Fibroblast of lung (primary cell): ENCODE results near the gene TUBB. TPM values are rescaled to one million over a fixed set of nuclear protein-coding genes. Genes with fewer than 3 reads are reported as not detected.
"Not testable (repeated sequence)": the region's sequence is repeated elsewhere in the genome, so short reads cannot be mapped to it uniquely, and the experiment has no call there.

Experiments
- DNase-seq, 2 donors: peaks; one replicate each; pipeline versions ENCODE4 v3.0.0 to v3.0.0-alpha.2; 2010; ENCODE audit warnings: low read depth in 2 of 2
- H2AFZ ChIP-seq: 2 replicates; pipeline ENCODE4 v1.5.1; 2012; ENCODE audit warnings: low read length, control low read depth, inconsistent platforms
- H3K27ac ChIP-seq: 2 replicates; pipeline ENCODE4 v1.5.1; 2011; ENCODE audit warnings: low read length, control low read depth; ENCODE audit not compliant: insufficient read depth
- H3K27me3 ChIP-seq: 2 replicates; pipeline ENCODE4 v1.5.1; 2011; ENCODE audit warnings: mild to moderate bottlenecking, low read length; ENCODE audit not compliant: control insufficient read depth, insufficient read depth
- H3K36me3 ChIP-seq: 2 replicates; pipeline ENCODE4 v1.5.1; 2011; ENCODE audit warnings: low read length; ENCODE audit not compliant: control insufficient read depth, insufficient read depth
- H3K4me1 ChIP-seq: 2 replicates; pipeline ENCODE4 v1.5.1; 2011; ENCODE audit warnings: low read length; ENCODE audit not compliant: control insufficient read depth, insufficient read depth; ENCODE audit errors: extremely low read depth
- H3K4me2 ChIP-seq: 2 replicates; pipeline ENCODE4 v1.5.1; 2011; ENCODE audit warnings: low read length, control low read depth; ENCODE audit not compliant: insufficient read depth; ENCODE audit errors: extremely low read depth
- H3K4me3 ChIP-seq, 4 experiments: fragments of 200-600 bp in 1 of 4; sonication (generic) in 1 of 4; replicated peaks in 1 of 4; 2 replicates each; pipeline ENCODE4 v1.5.1; 2011 to 2016; ENCODE audit warnings: low read length in 4 of 4, low read depth in 3 of 4, mild to moderate bottlenecking in 3 of 4, control low read depth in 2 of 4, inconsistent platforms in 1 of 4, mixed read lengths in 1 of 4; ENCODE audit not compliant: insufficient read depth in 1 of 4; ENCODE audit errors: control extremely low read depth in 1 of 4
- H3K79me2 ChIP-seq: 2 replicates; pipeline ENCODE4 v1.5.1; 2012; ENCODE audit warnings: mild to moderate bottlenecking, low read length, inconsistent platforms; ENCODE audit not compliant: control insufficient read depth, insufficient read depth
- H3K9ac ChIP-seq: 2 replicates; pipeline ENCODE4 v1.5.1; 2011; ENCODE audit warnings: mild to moderate bottlenecking, low read length, control low read depth; ENCODE audit not compliant: insufficient read depth
- H3K9me3 ChIP-seq: 2 replicates; pipeline ENCODE4 v1.5.1; 2012; ENCODE audit warnings: low read depth, low read length; ENCODE audit not compliant: control insufficient read depth, insufficient read depth
- H4K20me1 ChIP-seq: 2 replicates; pipeline ENCODE4 v1.5.1; 2011; ENCODE audit warnings: low read length; ENCODE audit not compliant: control insufficient read depth, insufficient read depth; ENCODE audit errors: extremely low read depth
- EZH2 ChIP-seq: IDR thresholded peaks from 2 replicates; pipeline ENCODE4 v1.5.1; 2012; ENCODE audit warnings: low read length, control low read depth, mild to moderate bottlenecking; ENCODE audit errors: missing control alignments
- polyA plus RNA-seq, 2 donors: library from polyadenylated mRNA; depleted of rRNA in 1 of 2; stranded (reverse) in 1 of 2; unstranded in 1 of 2; fragments of >200 nt; gene quantifications; 2 replicates each; pipeline ENCODE4 v1.2.1, GENCODE V29; 2011 to 2012; ENCODE audit warnings: missing spikeins in 1 of 2
- total RNA-seq: library from RNA; depleted of rRNA; stranded (reverse); fragments of >200 nt; gene quantifications from 2 replicates; pipeline ENCODE4 v1.2.1, GENCODE V29; 2014
- TF ChIP-seq, protein P1 (sequence below), 2 donors: IDR thresholded peaks in 1 of 2; conservative IDR thresholded peaks in 1 of 2; 1 replicate in 1 of 2; 2 replicates in 1 of 2; pipeline ENCODE4 v1.5.1; 2011 to 2012; ENCODE audit warnings: low read length in 2 of 2, control low read depth in 1 of 2, inconsistent platforms in 1 of 2, low read depth in 1 of 2, mild to moderate bottlenecking in 1 of 2

Gene TUBB
- total and polyA plus RNA-seq, 2 donors (not counting 1 experiment from before 2014, with no cell fraction given), result 551 to 1,493 TPM

DNA sequence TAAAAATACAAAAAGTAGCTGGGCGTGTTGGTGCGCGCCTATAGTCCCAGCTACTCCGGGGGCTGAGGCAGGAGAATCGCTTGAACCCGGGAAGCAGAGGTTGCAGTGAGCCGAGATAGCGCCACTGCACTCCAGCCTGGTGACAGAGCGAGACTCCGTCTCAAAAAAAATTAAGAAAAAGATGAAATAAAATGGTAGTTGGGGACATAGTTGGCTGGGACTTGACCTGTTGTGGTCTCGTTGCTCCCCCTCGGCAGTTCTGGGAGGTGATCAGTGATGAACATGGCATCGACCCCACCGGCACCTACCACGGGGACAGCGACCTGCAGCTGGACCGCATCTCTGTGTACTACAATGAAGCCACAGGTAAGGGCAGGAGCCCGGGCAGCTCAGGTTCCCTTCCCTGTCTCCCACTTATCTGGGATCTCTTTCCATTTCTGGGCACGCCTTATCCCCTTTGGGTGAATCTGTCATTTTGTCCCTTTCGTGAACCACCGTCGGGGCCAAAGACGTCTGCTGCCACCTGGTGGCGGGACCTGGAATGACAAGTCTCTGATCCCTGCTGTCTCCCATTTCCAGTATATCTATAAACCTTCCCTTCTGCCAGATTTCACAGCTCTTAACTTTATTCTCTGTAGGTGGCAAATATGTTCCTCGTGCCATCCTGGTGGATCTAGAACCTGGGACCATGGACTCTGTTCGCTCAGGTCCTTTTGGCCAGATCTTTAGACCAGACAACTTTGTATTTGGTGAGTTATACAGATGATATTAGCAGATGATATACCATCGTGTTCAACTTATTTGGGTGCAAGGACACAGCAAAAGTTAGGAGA, 2.3 kb downstream of the TUBB start:
- Histone ChIP-seq H3K27ac (peak overlapping the region; percentile 92), H3K4me3 (peak overlapping the region; percentile 73 to 97 (median 76)), H3K79me2 (peaks cover 66% of the 10 kb centered on the region), H3K4me1 (peaks cover 15% of the 10 kb centered on the region), H2AFZ (no peak overlapping the region), H4K20me1 (peaks cover 5% of the 10 kb centered on the region), H3K9me3 (no peaks in the 10 kb centered on the region), H3K27me3 (no peaks in the 10 kb centered on the region), H3K36me3 (peaks cover 14% of the 10 kb centered on the region), H3K4me2 (peak overlapping the region; percentile 92), H3K9ac (peak overlapping the region; percentile 96)
- no peak for TF ChIP-seq EZH2
- TF ChIP-seq, protein P1, sequence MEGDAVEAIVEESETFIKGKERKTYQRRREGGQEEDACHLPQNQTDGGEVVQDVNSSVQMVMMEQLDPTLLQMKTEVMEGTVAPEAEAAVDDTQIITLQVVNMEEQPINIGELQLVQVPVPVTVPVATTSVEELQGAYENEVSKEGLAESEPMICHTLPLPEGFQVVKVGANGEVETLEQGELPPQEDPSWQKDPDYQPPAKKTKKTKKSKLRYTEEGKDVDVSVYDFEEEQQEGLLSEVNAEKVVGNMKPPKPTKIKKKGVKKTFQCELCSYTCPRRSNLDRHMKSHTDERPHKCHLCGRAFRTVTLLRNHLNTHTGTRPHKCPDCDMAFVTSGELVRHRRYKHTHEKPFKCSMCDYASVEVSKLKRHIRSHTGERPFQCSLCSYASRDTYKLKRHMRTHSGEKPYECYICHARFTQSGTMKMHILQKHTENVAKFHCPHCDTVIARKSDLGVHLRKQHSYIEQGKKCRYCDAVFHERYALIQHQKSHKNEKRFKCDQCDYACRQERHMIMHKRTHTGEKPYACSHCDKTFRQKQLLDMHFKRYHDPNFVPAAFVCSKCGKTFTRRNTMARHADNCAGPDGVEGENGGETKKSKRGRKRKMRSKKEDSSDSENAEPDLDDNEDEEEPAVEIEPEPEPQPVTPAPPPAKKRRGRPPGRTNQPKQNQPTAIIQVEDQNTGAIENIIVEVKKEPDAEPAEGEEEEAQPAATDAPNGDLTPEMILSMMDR (conservative IDR thresholded peaks at IDR 0.05 in 1 of 2, IDR thresholded peaks at IDR 0.05 in 1 of 2; ENCODE audit: low read depth in 1 of 2, low read length in 2 of 2), result peak; percentile 89
- peak; percentile 57 to 77 for DNase-seq

DNA sequence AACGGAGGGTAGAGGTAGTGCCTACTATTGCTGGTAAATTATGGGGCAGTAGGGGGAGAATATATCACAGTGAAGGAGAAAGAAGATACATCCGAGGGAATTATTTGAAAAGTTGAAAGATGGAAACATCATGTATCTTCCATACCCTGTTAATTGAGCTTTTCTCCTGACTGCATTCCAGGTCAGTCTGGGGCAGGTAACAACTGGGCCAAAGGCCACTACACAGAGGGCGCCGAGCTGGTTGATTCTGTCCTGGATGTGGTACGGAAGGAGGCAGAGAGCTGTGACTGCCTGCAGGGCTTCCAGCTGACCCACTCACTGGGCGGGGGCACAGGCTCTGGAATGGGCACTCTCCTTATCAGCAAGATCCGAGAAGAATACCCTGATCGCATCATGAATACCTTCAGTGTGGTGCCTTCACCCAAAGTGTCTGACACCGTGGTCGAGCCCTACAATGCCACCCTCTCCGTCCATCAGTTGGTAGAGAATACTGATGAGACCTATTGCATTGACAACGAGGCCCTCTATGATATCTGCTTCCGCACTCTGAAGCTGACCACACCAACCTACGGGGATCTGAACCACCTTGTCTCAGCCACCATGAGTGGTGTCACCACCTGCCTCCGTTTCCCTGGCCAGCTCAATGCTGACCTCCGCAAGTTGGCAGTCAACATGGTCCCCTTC, 3.1 kb downstream of the TUBB start:
- Histone ChIP-seq H3K4me3 (peak overlapping the region; percentile 73 to 97 (median 76)), H3K9ac (peak overlapping the region; percentile 39), H3K4me2 (peak overlapping the region; percentile 92), H3K27ac (peak overlapping the region; percentile 92), H3K79me2 (peaks cover 65% of the 10 kb centered on the region), H3K4me1 (peaks cover 15% of the 10 kb centered on the region), H3K36me3 (peaks cover 14% of the 10 kb centered on the region)
- not testable (repeated sequence) for H3K9me3 ChIP-seq, H3K27me3 ChIP-seq, H4K20me1 ChIP-seq, DNase-seq, H2AFZ ChIP-seq

DNA sequence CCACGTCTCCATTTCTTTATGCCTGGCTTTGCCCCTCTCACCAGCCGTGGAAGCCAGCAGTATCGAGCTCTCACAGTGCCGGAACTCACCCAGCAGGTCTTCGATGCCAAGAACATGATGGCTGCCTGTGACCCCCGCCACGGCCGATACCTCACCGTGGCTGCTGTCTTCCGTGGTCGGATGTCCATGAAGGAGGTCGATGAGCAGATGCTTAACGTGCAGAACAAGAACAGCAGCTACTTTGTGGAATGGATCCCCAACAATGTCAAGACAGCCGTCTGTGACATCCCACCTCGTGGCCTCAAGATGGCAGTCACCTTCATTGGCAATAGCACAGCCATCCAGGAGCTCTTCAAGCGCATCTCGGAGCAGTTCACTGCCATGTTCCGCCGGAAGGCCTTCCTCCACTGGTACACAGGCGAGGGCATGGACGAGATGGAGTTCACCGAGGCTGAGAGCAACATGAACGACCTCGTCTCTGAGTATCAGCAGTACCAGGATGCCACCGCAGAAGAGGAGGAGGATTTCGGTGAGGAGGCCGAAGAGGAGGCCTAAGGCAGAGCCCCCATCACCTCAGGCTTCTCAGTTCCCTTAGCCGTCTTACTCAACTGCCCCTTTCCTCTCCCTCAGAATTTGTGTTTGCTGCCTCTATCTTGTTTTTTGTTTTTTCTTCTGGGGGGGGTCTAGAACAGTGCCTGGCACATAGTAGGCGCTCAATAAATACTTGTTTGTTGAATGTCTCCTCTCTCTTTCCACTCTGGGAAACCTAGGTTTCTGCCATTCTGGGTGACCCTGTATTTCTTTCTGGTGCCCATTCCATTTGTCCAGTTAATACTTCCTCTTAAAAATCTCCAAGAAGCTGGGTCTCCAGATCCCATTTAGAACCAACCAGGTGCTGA, 3.9 kb downstream of the TUBB start:
- not testable (repeated sequence) for H3K27me3 ChIP-seq, H2AFZ ChIP-seq, H3K9me3 ChIP-seq, H4K20me1 ChIP-seq, DNase-seq, H3K9ac ChIP-seq
- Histone ChIP-seq H3K36me3 (peaks cover 14% of the 10 kb centered on the region), H3K4me2 (peak overlapping the region; percentile 72), H3K79me2 (peaks cover 57% of the 10 kb centered on the region), H3K4me3 (peak overlapping the region in 3 of 4 experiments; percentile 9 to 21 (median 19)), H3K27ac (peak overlapping the region; percentile 13), H3K4me1 (peaks cover 15% of the 10 kb centered on the region)
- TF ChIP-seq, protein P1 (conservative IDR thresholded peaks at IDR 0.05 in 1 of 2, IDR thresholded peaks at IDR 0.05 in 1 of 2; ENCODE audit: low read depth in 1 of 2, low read length in 2 of 2), result peak in 1 of 2 donors; percentile 2
